Stomach smooth muscle (tissue), 2 donors: ENCODE measurements around the gene PPP4C.

Experiments
- H3K27ac ChIP-seq: one replicate; pipeline ENCODE4 v1.7.0; 2013; ENCODE audit warnings: mild to moderate bottlenecking, low read length, inconsistent platforms
- H3K27me3 ChIP-seq, 2 donors: one replicate each; pipeline ENCODE4 v1.7.0; 2013; ENCODE audit warnings: low read length in 2 of 2; ENCODE audit not compliant: insufficient read depth in 2 of 2, control insufficient read depth in 1 of 2
- H3K36me3 ChIP-seq, 2 donors: one replicate each; pipeline ENCODE4 v1.7.0; 2013; ENCODE audit warnings: low read length in 2 of 2; ENCODE audit not compliant: control insufficient read depth in 2 of 2, insufficient read depth in 2 of 2
- H3K4me1 ChIP-seq: one replicate; pipeline ENCODE4 v1.7.0; 2013; ENCODE audit warnings: low read length; ENCODE audit not compliant: control insufficient read depth, insufficient read depth
- H3K4me3 ChIP-seq, 2 donors: one replicate each; pipeline ENCODE4 v1.7.0; 2013; ENCODE audit warnings: low read length in 2 of 2
- H3K9ac ChIP-seq, 2 donors: one replicate each; pipeline ENCODE4 v1.7.0; 2013; ENCODE audit warnings: low read length in 2 of 2, mild to moderate bottlenecking in 1 of 2
- H3K9me3 ChIP-seq, 2 donors: one replicate each; pipeline ENCODE4 v1.7.0; 2013; ENCODE audit warnings: low read length in 2 of 2; ENCODE audit not compliant: control insufficient read depth in 2 of 2
- donor health status: healthy.
- donor health status: Pancreatic carcinoma.

The PPP4C gene

GRCh38 chr16:30068333-30068732 lies 7.5 kb upstream of the PPP4C start:
- Histone ChIP-seq H3K4me1 (peaks cover 65% of the 10 kb centered on the region), H3K36me3 (peaks cover 39 to 44% of the 10 kb centered on the region in 2 donors), H3K9me3 (no peaks in the 10 kb centered on the region), H3K9ac (peak overlapping the region; percentile 31 to 36), H3K4me3 (peak overlapping the region in 1 of 2 donors; percentile 58), H3K27ac (peak overlapping the region; percentile 67), H3K27me3 (no peaks in the 10 kb centered on the region)

GRCh38 chr16:30068750-30069610 lies 6.8 kb upstream of the PPP4C start:
- peak overlapping the region; percentile 67 for H3K27ac ChIP-seq
- no peaks in the 10 kb centered on the region for H3K9me3 ChIP-seq
- H3K4me1 ChIP-seq = peaks cover 59% of the 10 kb centered on the region
- H3K9ac ChIP-seq = peak overlapping the region; percentile 13 to 36
- H3K4me3 ChIP-seq = peak overlapping the region in 1 of 2 donors; percentile 63
- H3K27me3 ChIP-seq = no peaks in the 10 kb centered on the region
- peaks cover 39 to 44% of the 10 kb centered on the region in 2 donors for H3K36me3 ChIP-seq

- Histone ChIP-seq H3K4me3 (peak overlapping the region in 1 of 2 donors; percentile 63), H3K9me3 (no peaks in the 10 kb centered on the region), H3K36me3 (peaks cover 39 to 44% of the 10 kb centered on the region in 2 donors), H3K27ac (peak overlapping the region; percentile 67), H3K27me3 (no peaks in the 10 kb centered on the region), H3K4me1 (peaks cover 52% of the 10 kb centered on the region), H3K9ac (peak overlapping the region in 1 of 2 donors; percentile 29)
Observed at GRCh38 chr16:30069611-30070462, 6.0 kb upstream of the PPP4C start.

- peaks cover 49% of the 10 kb centered on the region for H3K4me1 ChIP-seq
- peak overlapping the region; percentile 67 for H3K27ac ChIP-seq
- H3K9ac ChIP-seq = no peak overlapping the region
- H3K9me3 ChIP-seq = no peaks in the 10 kb centered on the region
- no peaks in the 10 kb centered on the region for H3K27me3 ChIP-seq
- peak overlapping the region in 1 of 2 donors; percentile 63 for H3K4me3 ChIP-seq
- peaks cover 39 to 44% of the 10 kb centered on the region in 2 donors for H3K36me3 ChIP-seq
Observed at GRCh38 chr16:30070490-30070889, 5.3 kb upstream of the PPP4C start.

GRCh38 chr16:30076276-30076791 lies 540 bp downstream of the PPP4C start:
- Histone ChIP-seq H3K9me3 (no peaks in the 10 kb centered on the region), H3K27me3 (no peaks in the 10 kb centered on the region), H3K36me3 (peaks cover 23 to 33% of the 10 kb centered on the region in 2 donors), H3K9ac (peak overlapping the region; percentile 84 to 93), H3K4me1 (peaks cover 28% of the 10 kb centered on the region), H3K27ac (peak overlapping the region; percentile 85), H3K4me3 (peak overlapping the region; percentile 90 to 94)

GRCh38 chr16:30077656-30078055 lies 1.9 kb downstream of the PPP4C start:
- H3K9me3 ChIP-seq = no peaks in the 10 kb centered on the region
- H3K4me3 ChIP-seq = peak overlapping the region in 1 of 2 donors; percentile 90
- H3K27me3 ChIP-seq = no peaks in the 10 kb centered on the region
- peaks cover 26% of the 10 kb centered on the region for H3K4me1 ChIP-seq
- peak overlapping the region; percentile 0 for H3K27ac ChIP-seq
- no peak overlapping the region for H3K9ac ChIP-seq
- H3K36me3 ChIP-seq = peaks cover 22 to 34% of the 10 kb centered on the region in 2 donors

- Histone ChIP-seq H3K9me3 (no peaks in the 10 kb centered on the region), H3K27me3 (no peaks in the 10 kb centered on the region), H3K4me1 (peaks cover 26% of the 10 kb centered on the region), H3K36me3 (peaks cover 29 to 45% of the 10 kb centered on the region in 2 donors), H3K27ac (no peak overlapping the region), H3K9ac (no peak overlapping the region), H3K4me3 (no peak overlapping the region)
Observed at GRCh38 chr16:30078744-30079143, 3.0 kb downstream of the PPP4C start.

GRCh38 chr16:30079480-30079879 lies 3.7 kb downstream of the PPP4C start:
- Histone ChIP-seq H3K27ac (no peak overlapping the region), H3K27me3 (no peaks in the 10 kb centered on the region), H3K36me3 (peaks cover 36 to 52% of the 10 kb centered on the region in 2 donors), H3K9me3 (no peaks in the 10 kb centered on the region), H3K9ac (no peak overlapping the region), H3K4me3 (no peak overlapping the region), H3K4me1 (peaks cover 26% of the 10 kb centered on the region)

- Histone ChIP-seq H3K4me3 (no peak overlapping the region), H3K36me3 (peaks cover 37 to 55% of the 10 kb centered on the region in 2 donors)
Observed at GRCh38 chr16:30082545-30083090, 6.8 kb downstream of the PPP4C start.

More at GRCh38 chr16:30082545-30083090, 6.8 kb downstream of the PPP4C start:
- H3K9me3 ChIP-seq = no peaks in the 10 kb centered on the region
- no peaks in the 10 kb centered on the region for H3K27me3 ChIP-seq
- H3K9ac ChIP-seq = no peak overlapping the region
- no peak overlapping the region for H3K27ac ChIP-seq
- peaks cover 9% of the 10 kb centered on the region for H3K4me1 ChIP-seq
